GM23338 (cell line): ENCODE data around the gene CHMP4A.

Experiments used
- CTCF ChIP-seq, 2 experiments: fragments of 200-600 bp in 1 of 2; sonication (generic) in 1 of 2; conservative IDR thresholded peaks; 2 replicates each; pipeline versions ENCODE4 v1.5.1 to v1.6.1; 2016 to 2017; ENCODE audit warnings: antibody characterized with exemption in 2 of 2, low read depth in 2 of 2, mild to moderate bottlenecking in 2 of 2, moderate library complexity in 1 of 2
- EZH2 ChIP-seq: fragments of 200-600 bp; sonication (generic); IDR thresholded peaks from one replicate; pipeline ENCODE4 v1.8.0; 2017; ENCODE audit warnings: antibody characterized with exemption, mild to moderate bottlenecking, low read depth; ENCODE audit not compliant: unreplicated experiment
- EZH2phosphoT487 ChIP-seq: fragments of 200-600 bp; sonication (generic); IDR thresholded peaks from one replicate; pipeline ENCODE4 v1.8.1; 2018; ENCODE audit warnings: antibody characterized with exemption; ENCODE audit not compliant: unreplicated experiment
- JUNB ChIP-seq: IDR thresholded peaks from one replicate; pipeline ENCODE4 v1.6.1; 2016; ENCODE audit warnings: antibody characterized with exemption; ENCODE audit not compliant: unreplicated experiment
- POLR2AphosphoS5 ChIP-seq: IDR thresholded peaks from 2 replicates; pipeline ENCODE4 v1.6.1; 2016; ENCODE audit warnings: antibody characterized with exemption, low read depth
- ZNF331 ChIP-seq: fragments of 250-450 bp; sonication (Bioruptor Pico); IDR thresholded peaks from 2 replicates; pipeline ENCODE4 v1.5.0; 2020; ENCODE audit warnings: low read depth, mild to moderate bottlenecking, moderate library complexity
- TF ChIP-seq, protein P1 (sequence below): IDR thresholded peaks from one replicate; pipeline ENCODE4 v1.6.1; 2018; ENCODE audit warnings: antibody characterized with exemption; ENCODE audit not compliant: unreplicated experiment

DNA sequence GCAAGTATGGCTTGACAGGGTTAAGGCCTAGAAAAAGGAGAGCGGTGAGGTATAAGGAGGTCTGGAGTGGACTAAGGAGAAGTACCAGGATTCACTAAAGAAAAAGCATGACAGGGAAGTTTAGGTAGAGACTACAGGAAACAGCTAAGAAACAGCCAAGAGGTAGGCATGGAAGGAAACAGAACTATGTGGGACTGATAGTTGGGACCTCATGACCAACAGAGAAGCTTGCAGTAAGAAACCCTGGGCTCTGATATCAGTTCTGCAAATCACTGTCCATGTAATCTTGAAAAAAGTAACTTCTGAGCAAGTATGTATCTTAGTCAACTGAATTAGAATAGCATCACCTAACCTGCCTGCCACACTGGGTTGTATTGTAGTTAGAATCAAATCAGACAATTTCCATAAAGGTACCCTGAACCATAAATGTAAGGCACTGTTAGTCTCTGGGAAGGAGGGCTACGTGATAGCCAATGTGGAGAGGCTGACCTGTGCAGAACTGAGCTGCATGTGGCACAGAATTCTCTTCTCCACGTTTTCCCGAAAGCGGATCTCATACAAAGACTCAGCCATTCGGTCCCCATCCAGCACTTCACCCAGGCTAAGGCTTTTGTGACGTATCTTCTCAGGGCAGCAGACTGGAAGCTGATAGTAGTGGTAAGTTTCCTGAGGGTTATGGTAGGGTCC, 19.0 kb downstream of the CHMP4A start:
- no peak for TF ChIP-seq EZH2
- no peak for TF ChIP-seq ZNF331 (CRISPR knock-in tag)
- no peak for TF ChIP-seq POLR2AphosphoS5
- no peak for TF ChIP-seq CTCF (conservative IDR thresholded peaks at IDR 0.05; ENCODE audit: low read depth in 2 of 2)
- TF ChIP-seq EZH2phosphoT487 = no peak
- no peak for TF ChIP-seq JUNB
- TF ChIP-seq, protein P1, sequence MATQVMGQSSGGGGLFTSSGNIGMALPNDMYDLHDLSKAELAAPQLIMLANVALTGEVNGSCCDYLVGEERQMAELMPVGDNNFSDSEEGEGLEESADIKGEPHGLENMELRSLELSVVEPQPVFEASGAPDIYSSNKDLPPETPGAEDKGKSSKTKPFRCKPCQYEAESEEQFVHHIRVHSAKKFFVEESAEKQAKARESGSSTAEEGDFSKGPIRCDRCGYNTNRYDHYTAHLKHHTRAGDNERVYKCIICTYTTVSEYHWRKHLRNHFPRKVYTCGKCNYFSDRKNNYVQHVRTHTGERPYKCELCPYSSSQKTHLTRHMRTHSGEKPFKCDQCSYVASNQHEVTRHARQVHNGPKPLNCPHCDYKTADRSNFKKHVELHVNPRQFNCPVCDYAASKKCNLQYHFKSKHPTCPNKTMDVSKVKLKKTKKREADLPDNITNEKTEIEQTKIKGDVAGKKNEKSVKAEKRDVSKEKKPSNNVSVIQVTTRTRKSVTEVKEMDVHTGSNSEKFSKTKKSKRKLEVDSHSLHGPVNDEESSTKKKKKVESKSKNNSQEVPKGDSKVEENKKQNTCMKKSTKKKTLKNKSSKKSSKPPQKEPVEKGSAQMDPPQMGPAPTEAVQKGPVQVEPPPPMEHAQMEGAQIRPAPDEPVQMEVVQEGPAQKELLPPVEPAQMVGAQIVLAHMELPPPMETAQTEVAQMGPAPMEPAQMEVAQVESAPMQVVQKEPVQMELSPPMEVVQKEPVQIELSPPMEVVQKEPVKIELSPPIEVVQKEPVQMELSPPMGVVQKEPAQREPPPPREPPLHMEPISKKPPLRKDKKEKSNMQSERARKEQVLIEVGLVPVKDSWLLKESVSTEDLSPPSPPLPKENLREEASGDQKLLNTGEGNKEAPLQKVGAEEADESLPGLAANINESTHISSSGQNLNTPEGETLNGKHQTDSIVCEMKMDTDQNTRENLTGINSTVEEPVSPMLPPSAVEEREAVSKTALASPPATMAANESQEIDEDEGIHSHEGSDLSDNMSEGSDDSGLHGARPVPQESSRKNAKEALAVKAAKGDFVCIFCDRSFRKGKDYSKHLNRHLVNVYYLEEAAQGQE = no peak
